GM18861 (cell line): Measurements from ENCODE around the gene PLPPR1.
"Not testable (repeated sequence)": the region's sequence is repeated elsewhere in the genome, so short reads cannot be mapped to it uniquely, and the experiment has no call there.

Experiments used
- ATAC-seq: cut with Tn5 transposase; IDR thresholded peaks from one replicate; pipeline ENCODE4 v1.9.1; 2021; ENCODE audit not compliant: unreplicated experiment

PLPPR1 gene

GRCh38 chr9:101039581-101039980 lies 11.1 kb downstream of the PLPPR1 start:
- ATAC-seq: not testable (repeated sequence)

GRCh38 chr9:101047848-101048397 lies 19.4 kb downstream of the PLPPR1 start:
- ATAC-seq: no peak

GRCh38 chr9:101050650-101051049 lies 22.1 kb downstream of the PLPPR1 start:
- ATAC-seq: no peak

- no peak for ATAC-seq
These were observed 26.1 kb downstream of the PLPPR1 start for GRCh38 chr9:101054657-101055056.

GRCh38 chr9:101055516-101055915 lies 27.0 kb downstream of the PLPPR1 start:
- no peak for ATAC-seq

- ATAC-seq: no peak
These were observed 34.2 kb downstream of the PLPPR1 start for GRCh38 chr9:101062686-101063085.

GRCh38 chr9:101063192-101063591 lies 34.7 kb downstream of the PLPPR1 start:
- ATAC-seq: no peak

GRCh38 chr9:101064206-101064605 lies 35.7 kb downstream of the PLPPR1 start:
- no peak for ATAC-seq

GRCh38 chr9:101065930-101066329 lies 37.4 kb downstream of the PLPPR1 start:
- no peak for ATAC-seq

GRCh38 chr9:101068696-101069095 lies 40.2 kb downstream of the PLPPR1 start:
- no peak for ATAC-seq

- no peak for ATAC-seq
These were observed 43.7 kb downstream of the PLPPR1 start for GRCh38 chr9:101072259-101072658.

GRCh38 chr9:101073122-101073521 lies 44.6 kb downstream of the PLPPR1 start:
- no peak for ATAC-seq

- ATAC-seq: no peak
These were observed 53.1 kb downstream of the PLPPR1 start for GRCh38 chr9:101081641-101082040.

GRCh38 chr9:101083448-101084202 lies 55.1 kb downstream of the PLPPR1 start:
- ATAC-seq: no peak

- ATAC-seq: no peak
These were observed 58.9 kb downstream of the PLPPR1 start for GRCh38 chr9:101087426-101087825.

GRCh38 chr9:101092922-101093321 lies 64.4 kb downstream of the PLPPR1 start:
- ATAC-seq: no peak

GRCh38 chr9:101093620-101094019 lies 65.1 kb downstream of the PLPPR1 start:
- ATAC-seq: no peak

GRCh38 chr9:101094686-101095085 lies 66.2 kb downstream of the PLPPR1 start:
- ATAC-seq: no peak

- ATAC-seq: no peak
These were observed 68.7 kb downstream of the PLPPR1 start for GRCh38 chr9:101097210-101097609.

GRCh38 chr9:101098392-101098791 lies 69.9 kb downstream of the PLPPR1 start:
- ATAC-seq: no peak

- ATAC-seq: no peak
These were observed 85.8 kb downstream of the PLPPR1 start for GRCh38 chr9:101114317-101114716.

GRCh38 chr9:101115102-101115501 lies 86.6 kb downstream of the PLPPR1 start:
- no peak for ATAC-seq

GRCh38 chr9:101117161-101117560 lies 88.6 kb downstream of the PLPPR1 start:
- no peak for ATAC-seq
